HUDEP-2 (cell line): ENCODE measurements around the gene CRHR1.
A peak's percentile ranks its signal among the peaks of the same experiment; 100 is the strongest.

ENCODE experiments used
- DNase-seq, 76 experiments: peaks; one replicate each; lab custom pipeline; 2025; ENCODE audit not compliant: unreplicated experiment in 76 of 76; lab: John Stamatoyannopoulos, UW

The CRHR1 gene

GRCh38 chr17:45841186-45841585 is 57.1 kb downstream of the CRHR1 start:
- DNase-seq = no peak

GRCh38 chr17:45841883-45842525 is 57.9 kb downstream of the CRHR1 start:
- no peak for DNase-seq

- DNase-seq = no peak
Measured at GRCh38 chr17:45843722-45844121, 59.6 kb downstream of the CRHR1 start.

GRCh38 chr17:45844695-45845375 is 60.7 kb downstream of the CRHR1 start, which contains the start of gene SPPL2C:
Gene SPPL2C (plus strand): TSS chr17:45844881. CDS start chr17:45844907, 26 bp downstream.
- DNase-seq = no peak

- DNase-seq = no peak
Measured at GRCh38 chr17:45845376-45846185, 61.5 kb downstream of the CRHR1 start.

- DNase-seq = no peak
Measured at GRCh38 chr17:45846223-45846622, 62.1 kb downstream of the CRHR1 start.

GRCh38 chr17:45846646-45847045 is 62.5 kb downstream of the CRHR1 start:
- no peak for DNase-seq

- no peak for DNase-seq
Measured at GRCh38 chr17:45847101-45847500, 63.0 kb downstream of the CRHR1 start.

GRCh38 chr17:45847747-45848146 is 63.6 kb downstream of the CRHR1 start:
- DNase-seq = no peak

GRCh38 chr17:45848405-45848804 is 64.3 kb downstream of the CRHR1 start:
- no peak for DNase-seq

- DNase-seq = no peak
Measured at GRCh38 chr17:45848868-45849535, 64.9 kb downstream of the CRHR1 start.

- no peak for DNase-seq
Measured at GRCh38 chr17:45849536-45849990, 65.4 kb downstream of the CRHR1 start.

- DNase-seq = no peak
Measured at GRCh38 chr17:45850011-45850410, 65.9 kb downstream of the CRHR1 start.

GRCh38 chr17:45850468-45850867 is 66.3 kb downstream of the CRHR1 start:
- DNase-seq = no peak

GRCh38 chr17:45851022-45851421 is 66.9 kb downstream of the CRHR1 start:
- no peak for DNase-seq

- DNase-seq = no peak
Measured at GRCh38 chr17:45851464-45851863, 67.3 kb downstream of the CRHR1 start.

GRCh38 chr17:45851873-45852272 is 67.8 kb downstream of the CRHR1 start:
- no peak for DNase-seq

GRCh38 chr17:45852535-45853297 is 68.6 kb downstream of the CRHR1 start:
- peak in 45 of 76 experiments; percentile 3 to 66 (median 29) for DNase-seq

- DNase-seq = no peak
Measured at GRCh38 chr17:45854209-45854608, 70.1 kb downstream of the CRHR1 start.

GRCh38 chr17:45855691-45856336 is 71.7 kb downstream of the CRHR1 start:
- DNase-seq = no peak
